PFSK-1 (cell line): ENCODE results near the gene DIP2B.

Experiments
- FOXP2 ChIP-seq: optimal IDR thresholded peaks from 2 replicates; pipeline ENCODE3; 2011; ENCODE audit warnings: borderline replicate concordance, control low read depth, inconsistent platforms; ENCODE audit not compliant: insufficient read depth; ENCODE audit errors: extremely low read length, extremely low read depth
- POLR2AphosphoS5 ChIP-seq: IDR thresholded peaks from 2 replicates; pipeline ENCODE4 v1.6.1; 2012; ENCODE audit warnings: low read depth, mild to moderate bottlenecking, control low read depth, low read length, moderate library complexity
- REST ChIP-seq, 2 experiments: IDR thresholded peaks; 2 replicates each; pipeline versions ENCODE4 v1.6.1 to v1.8.0; 2011 to 2012; ENCODE audit warnings: low read depth in 2 of 2, low read length in 2 of 2, control low read depth in 1 of 2, inconsistent platforms in 1 of 2, mild to moderate bottlenecking in 1 of 2, moderate library complexity in 1 of 2; ENCODE audit not compliant: insufficient read depth in 1 of 2
- SIN3A ChIP-seq: IDR thresholded peaks from 2 replicates; pipeline ENCODE4 v1.6.1; 2012; ENCODE audit warnings: mild to moderate bottlenecking, low read length, moderate library complexity, borderline replicate concordance; ENCODE audit not compliant: insufficient read depth
- TAF1 ChIP-seq: IDR thresholded peaks from 2 replicates; pipeline ENCODE4 v1.6.1; 2012; ENCODE audit warnings: low read length, control low read depth, borderline replicate concordance; ENCODE audit not compliant: insufficient read depth

The DIP2B gene

DNA sequence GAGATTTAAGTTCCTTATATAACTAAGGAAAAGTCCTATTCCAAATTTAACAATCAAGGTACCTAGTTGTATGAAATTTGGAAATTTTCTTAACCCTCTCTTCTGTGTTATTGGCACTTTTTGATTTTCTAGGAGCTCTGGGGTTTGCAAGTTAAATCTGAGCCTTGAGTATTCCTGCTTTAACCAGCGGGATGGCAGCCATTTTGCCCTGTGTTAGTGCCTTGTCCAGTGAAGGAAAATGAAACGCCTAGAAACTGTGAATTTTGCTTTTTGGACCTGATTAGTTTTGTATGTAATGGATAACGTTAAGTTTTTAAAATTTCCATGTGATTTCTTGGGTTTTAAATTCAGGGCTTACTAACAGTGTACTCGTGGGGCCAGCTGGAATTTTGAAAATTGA is 45.1 kb downstream of the DIP2B start:
- no peak for TF ChIP-seq FOXP2
- no peak for TF ChIP-seq TAF1
- TF ChIP-seq POLR2AphosphoS5, result no peak
- TF ChIP-seq REST (IDR thresholded peaks at IDR 0.05; ENCODE audit: insufficient read depth in 1 of 2, low read depth in 2 of 2, low read length in 2 of 2), result no peak
- TF ChIP-seq SIN3A, result no peak

DNA sequence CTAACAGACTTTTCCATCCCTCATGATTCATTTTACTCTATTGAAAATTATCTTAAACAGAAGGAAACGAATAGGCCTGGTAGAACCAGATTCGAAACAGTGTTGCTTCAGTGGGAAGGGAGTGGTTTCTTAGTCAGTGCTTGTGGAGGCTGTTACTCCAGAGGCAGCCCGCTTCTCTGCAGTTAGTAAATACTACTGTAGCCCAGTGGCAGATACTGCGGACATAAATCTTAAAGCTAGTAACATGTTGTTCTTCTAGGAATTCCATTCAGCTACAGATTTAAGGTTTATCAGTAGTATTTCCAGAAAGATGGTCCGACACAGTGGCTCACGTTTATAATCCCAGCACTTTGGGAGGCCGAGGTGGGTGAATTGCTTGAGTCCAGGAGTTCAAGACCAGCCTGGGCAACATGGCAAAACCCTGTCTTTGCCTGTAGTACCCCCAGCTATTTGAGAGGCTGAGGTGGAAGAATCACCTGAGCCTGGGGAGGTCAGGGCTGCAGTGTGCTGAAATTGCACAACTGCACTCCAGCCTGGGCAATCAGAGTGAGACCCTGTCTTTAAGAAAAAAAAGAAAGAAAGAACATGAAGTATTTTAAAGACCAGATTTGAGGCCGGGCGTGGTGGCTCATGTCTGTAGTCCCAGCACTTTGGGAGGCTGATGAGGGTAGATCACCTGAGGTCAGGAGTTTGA is 45.9 kb downstream of the DIP2B start:
- TF ChIP-seq FOXP2, result no peak
- no peak for TF ChIP-seq SIN3A
- TF ChIP-seq POLR2AphosphoS5, result no peak
- TF ChIP-seq TAF1, result no peak
- no peak for TF ChIP-seq REST (IDR thresholded peaks at IDR 0.05; ENCODE audit: insufficient read depth in 1 of 2, low read depth in 2 of 2, low read length in 2 of 2)

GRCh38 chr12:50551866-50552265 is 47.1 kb downstream of the DIP2B start:
- TF ChIP-seq REST (IDR thresholded peaks at IDR 0.05; ENCODE audit: insufficient read depth in 1 of 2, low read depth in 2 of 2, low read length in 2 of 2), result no peak
- TF ChIP-seq POLR2AphosphoS5, result no peak
- TF ChIP-seq TAF1, result no peak
- no peak for TF ChIP-seq FOXP2
- no peak for TF ChIP-seq SIN3A

DNA sequence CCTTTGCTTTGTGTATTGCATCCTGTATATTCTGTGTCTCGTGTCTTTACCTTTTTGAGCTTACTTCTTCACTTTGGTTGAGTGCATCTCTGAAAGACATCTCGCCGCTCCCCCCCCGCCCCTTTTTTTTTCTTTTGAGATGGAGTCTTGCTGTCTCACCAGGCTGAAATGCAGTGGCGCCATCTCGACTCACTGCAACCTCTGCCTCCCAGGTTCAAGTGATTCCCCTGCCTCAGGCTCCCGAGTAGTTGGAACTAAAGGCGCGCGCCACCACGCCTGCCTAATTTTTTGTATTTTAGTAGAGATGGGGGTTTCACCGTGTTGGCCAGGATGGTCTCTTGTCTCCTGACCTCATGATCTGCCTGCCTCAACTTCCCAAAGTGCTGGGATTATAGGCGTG is 49.9 kb downstream of the DIP2B start:
- TF ChIP-seq FOXP2 (no peak), SIN3A (no peak), TAF1 (no peak), POLR2AphosphoS5 (no peak), REST (IDR thresholded peaks at IDR 0.05; ENCODE audit: insufficient read depth in 1 of 2, low read depth in 2 of 2, low read length in 2 of 2) (no peak)
